ENCODE data around the gene TMEM81. TPM values are rescaled to one million over a fixed set of nuclear protein-coding genes. Genes with fewer than 3 reads are reported as not detected.

The TMEM81 gene
- total and polyA plus RNA-seq, 11 donors = 1.3 to 3.8 (median 2.4) TPM

DNA sequence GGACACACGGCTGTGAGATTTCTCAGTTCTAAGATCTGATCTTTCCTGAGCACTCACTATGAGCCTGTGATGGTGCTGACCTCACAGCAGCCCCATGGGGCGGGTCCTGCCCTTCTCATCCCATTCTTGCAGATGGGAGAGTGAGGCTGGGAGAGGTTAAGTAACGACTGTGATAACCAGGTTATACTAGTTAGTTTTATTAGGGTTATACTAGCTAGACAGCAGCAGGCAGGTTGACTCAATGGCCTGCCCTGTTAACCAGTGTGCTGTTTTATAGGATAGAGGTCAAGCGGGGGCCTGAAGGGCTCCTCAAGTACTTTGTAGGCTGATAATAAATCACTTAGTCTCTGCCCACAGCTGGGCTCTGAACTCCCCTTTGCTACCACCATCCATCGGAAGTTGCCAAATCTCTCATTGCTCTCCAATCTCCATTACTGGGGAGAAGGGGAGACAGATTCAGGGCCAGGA is 36.5 kb downstream of the TMEM81 start:
- H3K9me3 ChIP-seq = no peaks in the 10 kb centered on the region
- intact Hi-C loops (cut with DNase I) = no loop called here
- peaks cover 3 to 53% (median 43%) of the 10 kb centered on the region in 9 donors for H3K27me3 ChIP-seq

DNA sequence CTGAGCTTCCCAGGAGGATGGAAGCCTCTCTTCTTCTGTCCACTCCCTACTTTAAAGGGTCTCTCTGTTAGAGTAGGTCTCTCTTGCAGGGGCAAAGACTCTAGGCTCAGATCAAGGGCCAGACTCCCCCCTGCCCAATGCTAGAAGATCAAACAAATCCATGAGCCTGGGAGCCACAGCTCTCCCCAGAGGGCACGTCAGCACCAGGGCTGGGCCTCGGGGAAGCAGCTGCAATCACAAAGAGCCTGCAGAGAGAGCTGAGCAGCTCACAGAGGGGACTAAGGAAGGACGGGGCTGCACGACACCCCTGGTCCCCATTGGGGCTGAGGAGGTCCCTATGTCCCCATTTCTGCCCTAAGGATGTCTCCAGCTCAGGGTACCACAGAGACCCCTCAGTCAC is 37.4 kb downstream of the TMEM81 start:
- intact Hi-C loops (cut with DNase I) = no loop called here
- Histone ChIP-seq H3K4me1 (peaks cover 0 to 10% (median 0%) of the 10 kb centered on the region in 12 donors), H3K27me3 (peaks cover 5 to 60% (median 43%) of the 10 kb centered on the region in 9 donors), H3K27ac (no peak overlapping the region), H3K4me3 (no peak overlapping the region), H3K36me3 (no peaks in the 10 kb centered on the region), H3K9me3 (no peaks in the 10 kb centered on the region)
- ATAC-seq (no peak), DNase-seq (no peak)
- TF ChIP-seq, protein P1, sequence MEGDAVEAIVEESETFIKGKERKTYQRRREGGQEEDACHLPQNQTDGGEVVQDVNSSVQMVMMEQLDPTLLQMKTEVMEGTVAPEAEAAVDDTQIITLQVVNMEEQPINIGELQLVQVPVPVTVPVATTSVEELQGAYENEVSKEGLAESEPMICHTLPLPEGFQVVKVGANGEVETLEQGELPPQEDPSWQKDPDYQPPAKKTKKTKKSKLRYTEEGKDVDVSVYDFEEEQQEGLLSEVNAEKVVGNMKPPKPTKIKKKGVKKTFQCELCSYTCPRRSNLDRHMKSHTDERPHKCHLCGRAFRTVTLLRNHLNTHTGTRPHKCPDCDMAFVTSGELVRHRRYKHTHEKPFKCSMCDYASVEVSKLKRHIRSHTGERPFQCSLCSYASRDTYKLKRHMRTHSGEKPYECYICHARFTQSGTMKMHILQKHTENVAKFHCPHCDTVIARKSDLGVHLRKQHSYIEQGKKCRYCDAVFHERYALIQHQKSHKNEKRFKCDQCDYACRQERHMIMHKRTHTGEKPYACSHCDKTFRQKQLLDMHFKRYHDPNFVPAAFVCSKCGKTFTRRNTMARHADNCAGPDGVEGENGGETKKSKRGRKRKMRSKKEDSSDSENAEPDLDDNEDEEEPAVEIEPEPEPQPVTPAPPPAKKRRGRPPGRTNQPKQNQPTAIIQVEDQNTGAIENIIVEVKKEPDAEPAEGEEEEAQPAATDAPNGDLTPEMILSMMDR (IDR thresholded peaks at IDR 0.05) = no peak
- TF ChIP-seq POLR2A (IDR thresholded peaks at IDR 0.05) = no peak
- WGBS, 4 donors = 17 to 67% (median 41%) methylated on average over 2 to 4 of the region's 4 CpGs

More for the DNA sequence above, 36.5 kb downstream of the TMEM81 start:
- Histone ChIP-seq H3K36me3 (no peaks in the 10 kb centered on the region), H3K27ac (no peak overlapping the region), H3K4me1 (peaks cover 0 to 8% (median 0%) of the 10 kb centered on the region in 12 donors), H3K4me3 (no peak overlapping the region)
- 69 to 80% (median 76%) methylated on average over 5 of the region's 5 CpGs for WGBS, 4 donors
- ATAC-seq = no peak
- no peak for DNase-seq
- TF ChIP-seq, protein P1 (IDR thresholded peaks at IDR 0.05) = no peak
- no peak for TF ChIP-seq POLR2A (IDR thresholded peaks at IDR 0.05)

DNA sequence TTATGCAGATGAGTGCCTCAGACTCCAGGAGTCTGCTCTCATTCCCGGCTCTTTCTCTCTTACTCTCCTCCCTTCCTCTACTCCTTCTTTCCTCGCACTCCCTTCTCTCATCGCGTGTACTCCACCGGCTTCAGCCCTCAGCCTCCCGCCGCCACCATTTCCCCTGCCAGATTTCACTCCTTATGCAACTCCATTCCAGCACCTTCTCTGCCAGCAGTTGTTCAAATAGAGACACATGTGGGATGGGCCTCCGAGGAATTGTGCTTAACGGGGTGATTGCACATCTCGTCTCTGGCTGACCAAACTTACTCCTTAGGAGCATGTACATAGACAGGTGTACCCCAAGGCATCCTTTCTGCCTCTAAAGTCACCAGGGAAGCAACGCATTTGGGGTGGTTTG is 39.1 kb downstream of the TMEM81 start:
- no peak overlapping the region for H3K4me3 ChIP-seq
- ATAC-seq (no peak), DNase-seq (no peak)
- TF ChIP-seq, protein P1 (IDR thresholded peaks at IDR 0.05) = no peak
- no peak for TF ChIP-seq POLR2A (IDR thresholded peaks at IDR 0.05)
- H3K9me3 ChIP-seq = no peaks in the 10 kb centered on the region
- WGBS, 4 donors = 33 to 40% (median 34%) methylated on average over 11 of the region's 11 CpGs
- intact Hi-C loops (cut with DNase I) = no loop called here
- peaks cover 5 to 69% (median 46%) of the 10 kb centered on the region in 9 donors for H3K27me3 ChIP-seq
- peaks cover 0 to 10% (median 0%) of the 10 kb centered on the region in 12 donors for H3K4me1 ChIP-seq
- H3K36me3 ChIP-seq = no peaks in the 10 kb centered on the region
- no peak overlapping the region for H3K27ac ChIP-seq

DNA sequence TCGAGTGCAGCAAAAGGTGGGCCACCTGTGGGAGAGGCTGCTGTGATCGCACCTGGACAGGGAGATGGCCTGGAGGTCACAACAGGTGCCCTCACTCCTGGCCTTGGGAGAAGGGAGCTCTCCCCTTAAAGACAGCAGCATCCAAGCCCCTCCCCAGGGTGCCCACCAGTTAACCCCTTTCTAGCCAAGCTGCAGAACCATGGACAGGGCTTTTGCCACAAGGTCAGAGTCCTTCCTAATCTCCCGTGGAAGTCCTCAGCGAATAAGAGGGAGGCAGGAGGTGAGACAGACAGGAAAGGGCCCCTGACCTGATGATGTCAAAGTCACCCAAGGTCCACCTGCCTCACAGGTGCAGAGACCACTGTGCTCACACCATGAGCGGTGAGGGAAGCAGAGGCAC is 39.5 kb downstream of the TMEM81 start:
- 19 to 37% (median 27%) methylated on average over 2 to 5 of the region's 5 CpGs for WGBS, 4 donors
- peaks cover 0 to 10% (median 0%) of the 10 kb centered on the region in 12 donors for H3K4me1 ChIP-seq
- no peaks in the 10 kb centered on the region for H3K36me3 ChIP-seq
- H3K27me3 ChIP-seq = peaks cover 5 to 69% (median 46%) of the 10 kb centered on the region in 9 donors
- H3K27ac ChIP-seq = no peak overlapping the region
- no peak for DNase-seq
- intact Hi-C loops (cut with DNase I) = no loop called here
- TF ChIP-seq, protein P1 (IDR thresholded peaks at IDR 0.05) = no peak
- no peak for TF ChIP-seq POLR2A (IDR thresholded peaks at IDR 0.05)
- H3K4me3 ChIP-seq = no peak overlapping the region
- H3K9me3 ChIP-seq = no peaks in the 10 kb centered on the region
- ATAC-seq = no peak

Data from heart left ventricle (tissue), 16 donors.